Measurements from ENCODE around the gene WDR20.
"Not testable (repeated sequence)": the region's sequence is repeated elsewhere in the genome, so short reads cannot be mapped to it uniquely, and the experiment has no call there.

WDR20 gene

DNA sequence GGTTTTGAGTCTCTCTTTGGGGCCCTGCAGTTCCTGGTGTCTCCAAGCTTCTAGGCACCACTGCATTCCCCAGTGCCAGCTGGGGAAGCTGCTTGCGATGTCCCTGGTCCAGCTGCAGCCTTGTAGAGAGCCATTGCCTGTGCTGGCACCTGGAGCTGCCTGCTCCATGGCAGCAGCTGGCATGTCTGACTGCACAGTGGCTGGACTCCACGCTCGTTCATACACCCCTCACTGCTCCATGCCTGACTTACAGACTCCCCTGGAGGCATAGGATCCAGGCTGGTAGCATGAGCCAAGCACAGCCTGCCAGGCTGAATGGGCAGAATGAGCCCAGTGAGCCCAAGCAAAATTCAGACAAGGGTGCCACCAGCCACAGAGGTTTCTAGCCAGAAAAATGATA lies 21.8 kb upstream of the WDR20 start:
- Mint-ChIP-seq H3K4me1 (no peaks in the 10 kb centered on the region), H3K9me3 (peaks cover 3% of the 10 kb centered on the region), H3K27me3 (no peaks in the 10 kb centered on the region), H3K36me3 (peaks cover 23% of the 10 kb centered on the region), H3K27ac (no peak overlapping the region), H3K4me3 (no peak overlapping the region)
- ATAC-seq, result no peak

DNA sequence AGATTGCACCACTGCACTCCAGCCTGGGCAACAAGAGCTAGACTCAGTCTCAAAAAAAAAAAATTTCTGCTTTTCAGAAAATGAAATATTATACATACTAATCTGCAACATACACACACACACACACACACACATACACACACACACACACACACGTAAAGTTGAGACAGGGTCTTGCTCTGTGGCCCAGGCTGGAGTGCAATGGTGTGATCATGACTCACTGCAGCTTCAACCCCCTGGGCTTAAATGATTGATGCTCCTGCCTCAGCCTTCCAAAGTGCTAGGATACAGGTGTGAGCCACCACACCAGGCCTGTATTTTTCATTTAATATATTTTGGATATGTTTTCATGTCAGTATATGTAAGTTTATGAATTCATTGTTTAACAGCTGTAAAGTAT lies 18.8 kb upstream of the WDR20 start:
- ATAC-seq, result no peak
- Mint-ChIP-seq H3K4me3 (no peak overlapping the region), H3K27ac (no peak overlapping the region), H3K36me3 (peaks cover 23% of the 10 kb centered on the region), H3K9me3 (peaks cover 3% of the 10 kb centered on the region), H3K27me3 (no peaks in the 10 kb centered on the region), H3K4me1 (no peaks in the 10 kb centered on the region)

DNA sequence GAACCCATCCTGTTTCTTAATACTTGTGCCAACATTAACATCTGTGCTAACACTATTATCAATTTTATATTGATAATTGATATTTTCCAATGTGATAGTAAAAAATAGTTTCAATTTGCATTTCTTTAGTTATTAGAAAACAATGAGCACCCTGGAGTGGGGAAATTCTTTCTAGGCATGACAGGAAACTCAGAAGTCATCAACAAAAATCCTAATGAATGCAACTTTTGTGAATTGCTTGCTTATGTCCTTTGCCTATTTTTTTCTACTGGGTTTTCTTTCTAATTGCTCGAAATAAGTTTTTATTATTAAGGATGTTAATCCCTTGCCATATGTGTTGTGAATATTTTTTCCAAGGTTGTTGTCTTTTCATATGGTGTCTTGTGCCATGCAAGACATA lies 18.1 kb upstream of the WDR20 start:
- no peak overlapping the region for H3K27ac Mint-ChIP-seq
- H3K36me3 Mint-ChIP-seq, result peaks cover 23% of the 10 kb centered on the region
- H3K4me3 Mint-ChIP-seq, result no peak overlapping the region
- no peaks in the 10 kb centered on the region for H3K27me3 Mint-ChIP-seq
- no peaks in the 10 kb centered on the region for H3K4me1 Mint-ChIP-seq
- H3K9me3 Mint-ChIP-seq, result peaks cover 3% of the 10 kb centered on the region
- ATAC-seq, result no peak

DNA sequence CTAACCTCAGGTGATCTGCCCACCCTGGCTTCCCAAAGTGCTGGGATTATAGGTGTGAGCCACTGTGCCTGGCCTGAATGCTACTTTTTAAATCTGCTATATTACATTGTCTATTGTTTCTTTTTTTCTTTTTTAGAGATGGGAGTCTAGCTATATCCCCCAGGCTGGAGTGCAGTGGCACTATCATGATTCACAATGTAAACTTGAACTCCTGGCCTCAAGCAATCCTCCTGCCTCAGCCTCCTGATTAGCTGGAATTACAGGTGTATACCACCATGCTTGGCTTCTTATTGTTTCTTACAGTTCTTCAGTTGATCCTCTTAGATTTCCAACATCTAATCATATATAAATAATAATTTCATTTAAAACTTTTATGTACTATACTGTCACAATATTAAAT lies 15.3 kb upstream of the WDR20 start:
- Mint-ChIP-seq H3K4me3 (no peak overlapping the region), H3K27ac (no peak overlapping the region), H3K4me1 (no peaks in the 10 kb centered on the region), H3K27me3 (no peaks in the 10 kb centered on the region), H3K9me3 (no peaks in the 10 kb centered on the region), H3K36me3 (peaks cover 6% of the 10 kb centered on the region)
- no peak for ATAC-seq

- no peak for ATAC-seq
- Mint-ChIP-seq H3K36me3 (peaks cover 11% of the 10 kb centered on the region), H3K27me3 (no peaks in the 10 kb centered on the region), H3K4me3 (no peak overlapping the region), H3K9me3 (no peaks in the 10 kb centered on the region), H3K4me1 (no peaks in the 10 kb centered on the region), H3K27ac (no peak overlapping the region)
Observed at GRCh38 chr14:102125546-102125945, 14.2 kb upstream of the WDR20 start.

- ATAC-seq, result no peak
- Mint-ChIP-seq H3K4me3 (no peak overlapping the region), H3K4me1 (no peaks in the 10 kb centered on the region)
Observed at GRCh38 chr14:102126807-102127455, 12.8 kb upstream of the WDR20 start.

GRCh38 chr14:102131741-102132140 lies 8.0 kb upstream of the WDR20 start:
- Mint-ChIP-seq H3K27me3 (no peaks in the 10 kb centered on the region), H3K27ac (no peak overlapping the region), H3K9me3 (no peaks in the 10 kb centered on the region), H3K4me1 (no peaks in the 10 kb centered on the region), H3K36me3 (peaks cover 37% of the 10 kb centered on the region), H3K4me3 (no peak overlapping the region)
- ATAC-seq, result no peak

More at GRCh38 chr14:102126807-102127455, 12.8 kb upstream of the WDR20 start:
- no peaks in the 10 kb centered on the region for H3K27me3 Mint-ChIP-seq
- H3K36me3 Mint-ChIP-seq, result peaks cover 23% of the 10 kb centered on the region
- no peaks in the 10 kb centered on the region for H3K9me3 Mint-ChIP-seq
- no peak overlapping the region for H3K27ac Mint-ChIP-seq

- not testable (repeated sequence) for H3K9me3 Mint-ChIP-seq
Observed at GRCh38 chr14:102134021-102134420, 5.7 kb upstream of the WDR20 start.

DNA sequence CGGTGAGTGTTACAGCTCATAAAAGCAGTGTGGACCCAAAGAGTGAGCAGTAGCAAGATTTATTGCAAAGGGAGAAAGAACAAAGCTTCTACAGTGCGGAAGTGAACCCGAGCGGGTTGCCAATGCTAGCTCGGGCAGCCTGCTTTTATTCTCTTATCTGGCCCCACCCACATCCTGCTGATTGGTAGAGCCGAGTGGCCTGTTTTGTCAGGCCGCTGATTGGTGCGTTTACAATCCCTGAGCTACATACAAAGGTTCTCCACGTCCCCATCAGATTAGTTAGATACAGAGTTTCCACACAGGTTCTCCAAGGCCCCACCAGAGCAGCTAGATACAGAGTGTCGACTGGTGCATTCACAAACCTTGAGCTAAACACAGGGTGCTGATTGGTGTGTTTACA lies 5.0 kb upstream of the WDR20 start:
- H3K4me3 Mint-ChIP-seq, ATAC-seq, H3K27ac Mint-ChIP-seq, H3K9me3 Mint-ChIP-seq, H3K27me3 Mint-ChIP-seq, H3K4me1 Mint-ChIP-seq: not testable (repeated sequence)
- peaks cover 31% of the 10 kb centered on the region for H3K36me3 Mint-ChIP-seq

More at GRCh38 chr14:102134021-102134420, 5.7 kb upstream of the WDR20 start:
- ATAC-seq, H3K27ac Mint-ChIP-seq, H3K27me3 Mint-ChIP-seq, H3K4me1 Mint-ChIP-seq, H3K4me3 Mint-ChIP-seq: not testable (repeated sequence)
- peaks cover 31% of the 10 kb centered on the region for H3K36me3 Mint-ChIP-seq

DNA sequence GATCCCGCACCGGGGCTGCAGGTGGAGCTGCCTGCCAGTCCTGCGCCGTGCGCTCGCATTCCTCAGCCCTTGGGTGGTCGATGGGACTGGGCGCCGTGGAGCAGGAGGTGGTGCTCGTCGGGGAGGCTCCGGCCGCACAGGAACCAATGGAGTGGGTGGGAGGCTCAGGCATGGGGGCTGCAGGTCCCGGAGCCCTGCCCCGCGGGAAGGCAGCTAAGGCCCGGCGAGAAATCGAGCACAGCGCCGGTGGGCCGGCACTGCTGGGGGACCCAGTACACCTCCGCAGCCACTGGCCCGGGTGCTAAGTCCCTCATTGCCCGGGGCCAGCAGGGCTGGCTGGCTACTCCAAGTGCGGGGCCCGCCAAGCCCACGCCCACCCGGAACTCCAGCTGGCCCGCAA lies 4.2 kb upstream of the WDR20 start:
- not testable (repeated sequence) for H3K4me3 Mint-ChIP-seq, ATAC-seq, H3K9me3 Mint-ChIP-seq, H3K27ac Mint-ChIP-seq, H3K27me3 Mint-ChIP-seq
- peaks cover 12% of the 10 kb centered on the region for H3K4me1 Mint-ChIP-seq
- peaks cover 27% of the 10 kb centered on the region for H3K36me3 Mint-ChIP-seq

DNA sequence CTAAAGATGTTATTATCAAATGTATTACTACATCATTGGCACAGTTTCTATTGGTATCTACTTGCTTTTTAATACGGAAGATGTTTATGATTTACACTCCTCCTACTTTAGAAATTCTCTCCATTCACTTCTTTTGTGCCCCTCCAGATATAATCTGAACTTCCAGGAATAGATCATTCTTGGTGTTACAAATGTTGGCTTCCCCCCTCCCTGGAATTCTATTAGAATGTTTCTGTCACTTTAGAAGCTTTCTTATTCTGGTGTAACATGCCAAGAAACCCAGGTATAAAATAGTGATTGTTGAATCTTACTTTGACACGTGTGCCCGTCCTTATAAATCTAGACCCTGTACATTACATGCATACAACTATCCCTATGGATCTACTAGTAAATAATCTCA lies 1.2 kb upstream of the WDR20 start:
- H3K27me3 Mint-ChIP-seq, result no peaks in the 10 kb centered on the region
- ATAC-seq, result no peak
- peaks cover 11% of the 10 kb centered on the region for H3K36me3 Mint-ChIP-seq
- H3K9me3 Mint-ChIP-seq, result no peaks in the 10 kb centered on the region
- peak overlapping the region; percentile 95 for H3K27ac Mint-ChIP-seq
- H3K4me1 Mint-ChIP-seq, result peaks cover 20% of the 10 kb centered on the region
- H3K4me3 Mint-ChIP-seq, result peak overlapping the region; percentile 96

DNA sequence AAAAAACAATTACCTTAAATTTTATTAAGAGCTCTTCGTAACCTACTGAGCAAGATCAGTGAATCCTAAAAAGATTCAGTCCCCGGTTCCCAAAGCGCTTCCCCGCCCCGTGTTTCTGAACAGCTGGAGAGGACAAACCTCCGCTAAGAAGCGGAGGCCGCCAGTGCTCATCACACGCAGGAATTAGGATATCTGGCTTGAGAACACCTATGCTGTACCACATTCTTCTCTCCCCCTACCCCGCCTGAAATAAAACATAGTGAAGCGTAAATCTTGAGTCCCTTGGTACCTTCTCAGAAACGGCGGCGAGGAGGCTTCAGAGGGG lies 774 bp upstream of the WDR20 start:
- H3K4me1 Mint-ChIP-seq, result peaks cover 20% of the 10 kb centered on the region
- peaks cover 8% of the 10 kb centered on the region for H3K36me3 Mint-ChIP-seq
- peak overlapping the region; percentile 96 for H3K4me3 Mint-ChIP-seq
- H3K27me3 Mint-ChIP-seq, result no peaks in the 10 kb centered on the region
- peak overlapping the region; percentile 95 for H3K27ac Mint-ChIP-seq
- no peak for ATAC-seq
- no peaks in the 10 kb centered on the region for H3K9me3 Mint-ChIP-seq

DNA sequence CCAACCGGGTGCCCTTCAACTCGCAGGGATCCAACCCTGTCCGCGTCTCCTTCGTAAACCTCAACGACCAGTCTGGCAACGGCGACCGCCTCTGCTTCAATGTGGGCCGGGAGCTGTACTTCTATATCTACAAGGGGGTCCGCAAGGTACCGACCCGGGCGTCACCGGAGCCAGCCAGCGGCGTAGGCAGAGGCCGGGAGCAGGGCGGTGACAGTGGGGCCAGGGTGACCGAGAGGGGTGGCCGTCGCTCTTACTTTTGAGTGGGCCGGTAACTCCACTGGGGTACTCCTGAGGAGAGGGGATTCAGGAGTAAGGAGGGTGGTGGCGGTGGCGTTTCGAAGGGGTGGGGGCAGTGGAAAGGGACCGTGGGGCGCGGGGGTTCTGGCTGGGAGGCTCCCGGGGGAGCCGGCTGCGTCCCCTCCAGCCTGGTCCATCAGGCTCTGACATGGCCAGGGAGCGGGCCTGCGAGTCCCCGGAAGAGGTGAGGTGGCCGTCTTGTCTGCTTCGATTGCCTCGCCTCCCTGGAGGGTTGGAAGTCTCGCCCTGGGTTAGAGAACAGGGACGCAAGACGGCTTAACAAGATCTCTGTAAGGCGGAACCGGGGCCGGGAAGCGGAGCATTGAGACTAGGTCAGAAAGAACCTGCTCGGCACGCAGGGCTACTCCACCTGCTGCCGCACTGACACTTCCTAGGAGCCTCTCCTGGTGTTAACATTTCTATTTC lies 491 bp downstream of the WDR20 start:
- peak overlapping the region; percentile 95 for H3K27ac Mint-ChIP-seq
- peaks cover 5% of the 10 kb centered on the region for H3K36me3 Mint-ChIP-seq
- no peaks in the 10 kb centered on the region for H3K27me3 Mint-ChIP-seq
- peak overlapping the region; percentile 96 for H3K4me3 Mint-ChIP-seq
- ATAC-seq, result peak; percentile 39
- no peaks in the 10 kb centered on the region for H3K9me3 Mint-ChIP-seq
- H3K4me1 Mint-ChIP-seq, result peaks cover 25% of the 10 kb centered on the region

GRCh38 chr14:102140750-102141145 lies 1.1 kb downstream of the WDR20 start:
- Mint-ChIP-seq H3K4me1 (peaks cover 31% of the 10 kb centered on the region), H3K4me3 (peak overlapping the region; percentile 96), H3K27ac (peak overlapping the region; percentile 95), H3K27me3 (no peaks in the 10 kb centered on the region), H3K9me3 (no peaks in the 10 kb centered on the region), H3K36me3 (peaks cover 11% of the 10 kb centered on the region)
- ATAC-seq, result no peak

DNA sequence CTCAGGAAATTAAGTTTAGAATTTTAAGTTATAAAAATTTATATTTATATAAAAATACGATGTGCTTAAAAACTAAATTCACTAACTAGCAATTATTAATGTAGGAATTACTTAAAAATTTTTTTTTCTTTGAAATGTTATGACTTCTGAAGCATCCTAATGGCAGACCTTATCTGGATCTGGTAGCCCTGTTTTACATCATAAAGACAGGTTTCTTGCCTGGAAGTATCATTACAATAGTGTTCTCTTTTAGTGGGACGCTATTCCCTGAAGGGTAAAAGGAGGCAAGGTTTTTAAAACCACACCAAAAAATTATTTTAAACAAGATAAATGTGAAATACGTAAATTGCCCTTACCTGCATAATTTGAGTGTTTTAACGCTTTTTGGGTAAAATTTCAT lies 2.1 kb downstream of the WDR20 start:
- Mint-ChIP-seq H3K9me3 (no peaks in the 10 kb centered on the region), H3K4me1 (peaks cover 40% of the 10 kb centered on the region), H3K27ac (no peak overlapping the region), H3K36me3 (peaks cover 21% of the 10 kb centered on the region), H3K27me3 (no peaks in the 10 kb centered on the region), H3K4me3 (no peak overlapping the region)
- no peak for ATAC-seq

- peaks cover 43% of the 10 kb centered on the region for H3K4me1 Mint-ChIP-seq
- no peaks in the 10 kb centered on the region for H3K27me3 Mint-ChIP-seq
- no peak overlapping the region for H3K4me3 Mint-ChIP-seq
- ATAC-seq, result no peak
- no peak overlapping the region for H3K27ac Mint-ChIP-seq
- no peaks in the 10 kb centered on the region for H3K9me3 Mint-ChIP-seq
- H3K36me3 Mint-ChIP-seq, result peaks cover 30% of the 10 kb centered on the region
Observed at GRCh38 chr14:102144914-102145313, 5.2 kb downstream of the WDR20 start.

Data from stimulated activated memory B cell treated with anti-CD40 and anti-IgM and Interleukin-4, amounts not matched to agents 10 μg/mL and 1 μg/mL and 100 μg/mL, for 72 hours (primary cell).